ENCODE data around the gene HNRNPA1L2.
A peak's percentile ranks its signal among the peaks of the same experiment; 100 is the strongest.
"Not testable (repeated sequence)": the region's sequence is repeated elsewhere in the genome, so short reads cannot be mapped to it uniquely, and the experiment has no call there.

HNRNPA1L2 gene

DNA sequence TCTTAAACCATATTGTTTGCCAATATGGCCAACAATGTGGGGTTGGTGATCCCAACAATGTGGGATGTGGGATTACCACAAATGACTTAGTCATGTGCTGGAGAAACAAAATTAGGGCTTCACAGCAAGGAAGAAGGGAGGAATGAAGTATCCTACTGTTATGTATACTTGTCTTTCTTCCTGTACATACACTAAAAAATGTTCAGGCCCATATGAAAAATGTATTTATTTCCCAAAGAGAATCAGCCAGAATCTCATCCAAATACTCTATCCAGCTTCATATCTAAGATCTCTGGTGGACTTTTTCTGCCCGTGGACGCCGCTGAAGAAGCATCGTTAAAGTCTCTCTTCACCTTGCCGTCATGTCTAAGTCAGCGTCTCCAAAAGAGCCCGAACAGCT lies at the start of gene HNRNPA1L2:
Gene HNRNPA1L2, plus strand, starts transcription at position 301 of the 400 bp plus-strand sequence. Its CDS starts 62 bp downstream, at position 363.
- DNase-seq: no peak

DNA sequence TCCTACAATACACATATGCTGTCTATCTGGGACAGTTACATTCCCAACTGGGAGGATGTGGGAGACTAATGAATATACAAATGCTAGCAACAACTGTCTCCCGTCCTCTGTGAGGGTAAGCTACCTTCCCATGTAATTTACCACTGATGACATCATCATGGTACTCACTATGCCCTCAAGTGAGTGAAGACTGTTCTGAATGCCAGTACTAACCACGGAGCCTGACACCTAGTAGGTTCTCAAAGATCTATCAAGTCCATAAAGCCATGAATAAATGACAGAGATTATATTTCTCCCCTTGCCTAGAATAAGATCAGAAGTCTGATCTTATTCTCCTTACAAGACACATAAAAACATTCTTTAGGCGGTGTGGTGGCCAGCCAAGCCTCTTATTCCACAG lies 49.1 kb upstream of the HNRNPA1L2 start:
- not testable (repeated sequence) for DNase-seq

DNA sequence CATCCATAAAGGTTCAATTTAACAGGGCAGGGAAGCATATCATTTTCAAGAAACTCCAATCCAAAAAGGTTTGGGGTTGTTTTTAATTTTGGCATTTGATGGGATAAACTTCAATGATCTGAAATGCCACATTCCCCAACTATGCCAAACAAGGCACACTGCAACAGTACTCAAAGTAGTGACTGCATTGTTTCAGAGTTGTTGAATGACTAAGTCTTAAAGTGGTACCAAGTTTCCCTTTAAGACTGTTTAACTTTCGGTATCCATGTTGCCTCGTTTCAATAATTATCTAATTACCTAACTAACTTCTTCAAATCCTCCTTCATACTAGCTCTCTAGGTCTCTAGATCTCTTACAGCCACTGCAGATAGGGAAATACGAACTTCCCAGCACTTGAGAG lies 48.4 kb upstream of the HNRNPA1L2 start:
- DNase-seq: not testable (repeated sequence)

DNA sequence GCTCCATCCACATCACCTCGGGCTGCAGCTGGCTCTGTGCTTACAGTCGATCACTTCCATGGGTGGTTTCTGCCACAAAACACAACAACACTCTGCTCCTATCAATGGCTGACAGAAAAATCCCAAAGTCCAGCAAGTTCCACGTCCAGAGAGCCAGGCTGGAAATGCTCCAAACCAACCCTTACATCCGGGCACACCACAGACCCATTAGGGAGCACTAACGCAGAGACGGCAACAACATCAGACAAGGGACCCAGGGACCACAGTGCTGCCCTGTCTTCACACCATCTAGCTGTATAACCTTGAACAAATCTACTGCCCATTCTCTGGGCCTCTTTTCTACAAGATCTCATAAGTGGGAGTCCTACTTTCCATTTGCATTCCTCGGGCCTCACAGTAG lies 47.9 kb upstream of the HNRNPA1L2 start:
- DNase-seq: not testable (repeated sequence)

DNA sequence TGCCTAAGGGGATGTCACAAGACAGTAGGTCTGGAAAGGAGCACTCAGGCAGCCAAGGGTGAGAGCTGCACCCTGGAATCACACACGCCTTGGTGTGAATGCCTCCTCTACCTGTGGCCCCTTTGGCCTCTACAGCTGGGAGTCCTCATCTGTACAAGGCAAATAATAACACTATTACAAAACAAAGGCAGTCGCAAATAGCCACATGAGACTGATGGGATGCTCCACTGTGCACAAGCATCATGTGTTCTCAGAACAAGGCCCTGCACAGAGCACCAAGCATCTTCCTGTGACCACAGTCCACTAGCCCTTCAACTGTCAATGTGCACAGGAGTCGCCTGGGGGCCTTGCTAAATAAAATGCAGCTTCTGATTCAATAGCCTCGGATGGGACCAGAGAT lies 44.6 kb upstream of the HNRNPA1L2 start:
- DNase-seq: no peak

DNA sequence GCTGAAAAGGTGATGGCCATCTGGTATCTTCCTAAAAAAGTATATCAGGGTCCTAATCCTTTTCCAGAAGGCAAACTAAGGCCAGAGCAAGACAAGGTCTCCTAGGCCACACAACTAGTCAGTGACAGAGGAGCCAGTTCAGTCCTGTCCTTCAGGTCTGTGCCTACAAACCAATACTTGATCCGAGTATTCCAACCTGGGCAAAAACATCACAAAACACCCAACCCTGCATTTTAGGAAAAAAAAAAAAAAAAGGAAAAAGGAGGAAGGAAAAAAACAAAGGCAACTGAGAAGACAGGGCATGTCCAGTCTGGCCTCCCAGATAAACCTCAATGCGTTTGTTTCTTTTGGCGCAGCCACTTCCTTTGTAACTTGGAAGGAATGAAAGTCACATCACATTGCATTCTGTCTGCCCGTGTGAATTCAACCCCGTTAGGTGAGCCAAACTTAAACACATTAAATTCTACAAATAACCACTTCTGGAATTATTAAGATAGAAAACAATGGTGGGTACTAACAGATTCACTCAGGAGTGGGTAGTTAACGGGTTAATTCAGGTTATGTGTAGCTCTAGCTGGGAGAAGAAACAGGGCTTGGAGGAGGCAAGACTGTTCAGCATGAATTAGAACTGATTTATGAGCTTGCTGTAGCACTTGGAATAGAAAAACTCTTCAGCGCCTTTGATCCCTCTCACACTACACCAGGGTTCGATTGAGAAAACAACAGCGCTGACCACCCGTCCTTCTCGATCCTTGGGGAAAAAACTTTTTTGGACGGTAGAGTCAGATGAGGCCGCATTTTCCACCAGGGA lies 43.0 kb upstream of the HNRNPA1L2 start:
- no peak for DNase-seq

DNA sequence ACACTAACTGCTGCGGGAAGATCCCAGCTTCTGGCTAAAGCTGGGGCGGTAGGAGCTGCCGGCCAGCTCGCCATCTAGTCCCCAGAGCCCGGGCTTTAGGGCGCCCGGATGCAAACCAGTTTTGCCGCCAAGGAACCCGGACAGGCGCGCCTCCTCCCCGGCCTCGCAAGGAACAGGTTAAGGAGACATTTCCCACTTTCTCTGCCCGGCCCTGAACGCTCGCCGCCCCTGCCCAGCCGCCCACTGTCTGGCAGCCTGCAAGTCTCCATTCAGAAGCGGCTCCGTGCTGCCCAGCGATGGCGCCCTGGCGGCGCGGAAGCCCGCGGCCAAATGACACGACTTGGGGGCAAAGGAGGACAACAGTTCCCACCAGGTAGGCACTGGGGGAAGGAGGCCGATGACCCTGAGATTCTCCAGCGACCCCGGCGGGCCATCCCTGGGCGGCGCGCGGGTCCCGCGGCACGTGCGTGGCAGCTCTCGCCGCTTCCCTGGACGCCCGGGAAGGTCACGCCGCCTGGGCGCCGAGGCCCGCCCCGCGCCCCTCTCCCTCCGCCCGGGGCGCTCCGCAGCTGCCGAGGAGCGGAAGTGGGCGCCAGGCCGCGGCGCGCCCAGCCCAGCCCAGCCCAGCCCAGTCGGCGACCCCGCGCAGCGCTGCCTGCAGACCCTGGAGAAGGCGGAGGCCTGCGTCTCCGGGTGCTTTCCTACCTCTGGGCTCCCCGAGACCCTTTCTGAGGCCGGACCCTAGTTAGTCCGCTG lies 42.2 kb upstream of the HNRNPA1L2 start:
- no peak for DNase-seq

DNA sequence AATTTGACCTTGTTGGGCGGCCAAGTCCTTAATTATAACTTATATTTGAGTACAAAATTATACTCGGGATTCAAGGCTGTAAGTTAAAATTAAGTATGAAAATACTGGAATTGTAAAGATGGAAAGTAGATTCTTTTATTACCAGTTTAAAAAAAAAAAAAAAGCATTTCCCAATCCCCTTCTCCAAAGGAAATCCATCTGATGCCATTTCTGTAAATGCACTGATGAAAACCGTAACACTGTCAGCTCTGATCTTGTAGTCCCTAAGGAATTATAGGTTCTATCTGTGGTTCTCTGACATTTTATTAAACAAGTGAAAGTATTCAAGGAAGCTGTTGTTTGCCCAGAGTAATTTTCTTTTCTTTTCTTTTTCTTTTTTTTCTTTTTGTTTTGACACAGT lies 41.6 kb upstream of the HNRNPA1L2 start:
- DNase-seq: no peak

DNA sequence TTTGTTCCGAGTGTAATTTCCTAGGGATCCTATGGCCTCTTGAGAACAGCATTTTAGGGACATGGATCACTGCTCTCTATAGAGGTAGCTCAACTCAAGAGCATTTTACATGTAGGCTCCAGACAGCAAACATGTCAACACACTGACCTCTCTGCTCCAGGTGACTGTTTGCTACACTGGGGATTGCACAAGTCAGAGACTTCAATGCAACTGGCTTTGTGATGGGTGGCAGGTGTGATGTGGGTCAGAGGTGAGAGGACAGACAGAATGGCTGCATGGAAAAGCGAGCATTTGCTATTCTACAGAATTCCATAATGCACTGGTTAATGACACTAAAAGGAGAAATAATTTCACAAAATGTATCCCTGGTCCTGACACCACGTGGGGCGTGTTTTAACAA lies 38.9 kb upstream of the HNRNPA1L2 start:
- DNase-seq: not testable (repeated sequence)

DNA sequence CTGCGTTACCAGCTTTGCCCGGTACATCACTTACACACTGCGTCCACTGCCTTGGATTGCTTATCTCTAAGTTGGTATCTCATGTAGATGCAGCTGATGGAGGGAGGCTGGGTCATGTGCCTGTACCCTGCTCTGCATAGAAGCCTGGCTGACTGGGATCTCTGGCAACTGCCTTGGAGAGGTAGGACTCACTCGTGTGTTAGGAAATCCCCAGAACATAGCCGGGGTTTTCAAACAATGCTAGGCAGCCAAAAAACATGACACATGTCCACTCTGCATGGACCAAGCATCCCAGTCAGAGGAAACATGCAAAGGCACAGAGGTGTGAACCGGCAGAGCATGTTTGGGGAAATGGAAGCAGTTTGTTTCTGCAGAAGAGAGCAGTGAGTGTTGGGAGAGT lies 36.1 kb upstream of the HNRNPA1L2 start:
- not testable (repeated sequence) for DNase-seq

DNA sequence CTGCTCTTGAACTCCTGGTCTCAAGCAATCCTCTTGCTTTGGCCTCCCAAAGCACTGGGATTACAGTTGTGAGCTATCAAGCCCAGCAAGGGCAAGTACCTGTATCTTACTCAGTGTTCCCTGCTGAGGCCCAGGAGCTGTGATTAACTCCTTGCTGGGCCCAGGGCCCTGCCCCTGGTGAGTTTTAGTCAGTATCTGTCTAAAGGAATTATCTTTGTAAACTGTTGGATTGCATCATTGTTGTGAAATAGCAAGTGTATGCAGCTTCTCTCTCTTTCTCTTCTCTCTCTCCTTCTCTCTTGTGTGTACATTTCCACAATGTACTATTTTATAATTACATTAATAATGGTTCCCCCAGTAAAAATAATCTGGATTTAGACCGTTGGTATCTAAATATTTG lies 35.4 kb upstream of the HNRNPA1L2 start:
- DNase-seq: not testable (repeated sequence)

DNA sequence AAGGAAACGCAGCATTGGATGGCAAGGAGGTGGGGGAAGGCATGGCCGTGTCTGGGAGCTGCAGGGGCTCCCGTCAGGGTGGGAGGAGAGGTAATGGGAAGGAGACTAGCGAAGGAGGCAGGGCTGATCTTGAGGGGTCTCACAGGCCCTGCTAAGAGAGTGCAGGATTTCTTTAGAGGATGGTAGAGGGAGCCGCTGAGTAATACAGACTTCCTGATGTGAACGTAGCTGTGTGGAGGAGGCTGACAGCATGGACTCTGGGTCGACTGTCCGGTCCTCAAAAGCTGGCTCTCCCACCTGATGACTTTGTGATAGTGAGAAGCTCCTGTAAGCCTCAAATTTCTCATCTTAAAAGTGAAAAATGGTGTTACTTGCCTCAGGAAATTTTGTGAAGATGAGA lies 34.0 kb upstream of the HNRNPA1L2 start:
- not testable (repeated sequence) for DNase-seq

DNA sequence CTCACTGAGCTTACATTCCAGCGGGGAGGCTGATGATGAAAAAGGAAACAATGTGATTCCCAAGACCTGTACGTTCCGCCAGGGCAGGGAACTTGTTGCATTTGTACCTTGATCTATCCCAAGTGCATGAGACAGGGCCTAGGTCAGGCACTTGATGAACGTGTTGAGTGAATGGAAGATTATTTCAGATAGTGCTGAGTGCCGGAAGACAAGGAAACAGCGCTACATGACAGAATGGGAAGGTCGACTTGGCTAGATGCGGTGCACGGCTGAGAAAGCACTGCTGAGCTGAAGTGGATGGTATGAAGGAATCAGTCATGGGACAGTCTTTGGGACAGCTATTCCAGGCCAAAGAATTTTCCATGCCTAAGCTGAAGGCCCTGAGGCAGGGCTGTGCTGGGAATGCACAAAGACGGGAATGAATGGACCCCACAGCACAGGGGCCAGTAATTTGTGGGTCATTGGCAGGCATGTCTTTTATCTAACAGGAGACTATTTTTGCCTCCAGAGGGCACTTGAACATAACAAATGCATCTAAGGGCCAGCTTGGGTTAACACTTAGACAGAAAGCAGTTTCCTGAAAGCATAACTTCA lies 33.1 kb upstream of the HNRNPA1L2 start:
- DNase-seq: peak in 1 of 2 donors; percentile 12

DNA sequence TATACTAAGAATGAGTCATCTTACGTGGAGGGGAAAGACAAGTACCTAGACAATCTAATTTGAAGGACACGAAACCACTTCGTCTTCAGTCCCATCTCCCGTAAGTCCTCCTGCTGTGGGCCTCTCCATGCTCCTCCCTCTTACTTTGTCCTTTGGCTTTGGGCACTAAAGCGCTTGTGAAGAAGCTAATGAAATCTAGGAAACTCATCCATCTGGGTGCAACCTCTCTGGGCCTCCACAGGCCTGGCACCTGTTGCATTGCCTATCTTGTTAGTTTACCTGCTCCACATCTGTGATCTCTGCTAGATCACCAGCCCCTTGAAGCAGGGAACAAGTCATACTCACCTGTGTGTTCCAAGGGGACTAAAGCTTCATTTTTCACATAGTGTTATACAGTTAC lies 32.1 kb upstream of the HNRNPA1L2 start:
- not testable (repeated sequence) for DNase-seq

DNA sequence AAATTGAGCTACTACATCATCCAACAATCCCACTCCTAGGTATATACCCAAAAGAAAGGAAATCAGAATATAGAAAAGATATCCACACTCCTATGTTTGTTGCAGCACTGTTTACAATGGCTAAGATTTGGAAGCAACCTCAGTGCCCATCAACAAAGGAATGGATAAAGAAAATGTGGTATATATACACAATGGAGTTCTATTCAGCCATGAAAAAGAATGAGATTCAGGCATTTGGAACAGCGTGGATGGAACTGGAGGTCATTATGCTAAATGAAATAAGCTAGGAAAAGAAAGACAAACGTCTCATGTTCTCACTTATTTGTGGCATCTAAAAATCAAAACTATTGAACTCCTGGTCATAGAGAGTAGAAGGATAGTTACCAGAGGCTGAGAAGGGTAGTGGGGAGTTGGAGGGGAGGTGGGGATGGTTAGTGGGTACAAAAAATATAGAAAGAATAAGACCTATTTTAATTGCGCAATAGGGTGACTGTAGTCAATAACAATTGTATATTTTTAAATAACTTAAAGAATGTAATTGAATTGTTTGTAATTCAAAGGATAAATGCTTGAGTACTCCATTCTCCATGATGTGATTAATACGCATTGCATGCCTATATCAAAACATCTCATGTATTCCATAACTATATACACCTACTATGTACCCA lies 27.0 kb upstream of the HNRNPA1L2 start:
- no peak for DNase-seq

DNA sequence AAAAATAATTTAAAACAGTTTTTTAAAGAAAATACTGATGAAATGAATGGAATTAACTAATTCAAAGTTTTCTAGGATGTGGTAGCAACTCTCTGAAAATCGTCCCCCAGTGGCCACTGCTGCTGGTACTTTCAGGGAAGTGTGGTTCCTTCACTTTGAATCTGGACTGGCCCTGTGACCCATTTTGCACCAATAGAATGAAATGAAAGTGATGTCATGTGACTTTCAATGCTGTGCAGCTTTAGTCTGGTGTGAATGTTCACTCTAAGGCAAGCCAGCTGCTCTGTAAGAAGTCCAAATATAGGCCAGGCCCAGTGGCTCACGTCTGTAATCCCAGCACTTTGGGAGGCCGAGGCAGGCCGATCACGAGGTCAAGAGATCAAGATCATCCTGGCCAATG lies 26.4 kb upstream of the HNRNPA1L2 start:
- no peak for DNase-seq

DNA sequence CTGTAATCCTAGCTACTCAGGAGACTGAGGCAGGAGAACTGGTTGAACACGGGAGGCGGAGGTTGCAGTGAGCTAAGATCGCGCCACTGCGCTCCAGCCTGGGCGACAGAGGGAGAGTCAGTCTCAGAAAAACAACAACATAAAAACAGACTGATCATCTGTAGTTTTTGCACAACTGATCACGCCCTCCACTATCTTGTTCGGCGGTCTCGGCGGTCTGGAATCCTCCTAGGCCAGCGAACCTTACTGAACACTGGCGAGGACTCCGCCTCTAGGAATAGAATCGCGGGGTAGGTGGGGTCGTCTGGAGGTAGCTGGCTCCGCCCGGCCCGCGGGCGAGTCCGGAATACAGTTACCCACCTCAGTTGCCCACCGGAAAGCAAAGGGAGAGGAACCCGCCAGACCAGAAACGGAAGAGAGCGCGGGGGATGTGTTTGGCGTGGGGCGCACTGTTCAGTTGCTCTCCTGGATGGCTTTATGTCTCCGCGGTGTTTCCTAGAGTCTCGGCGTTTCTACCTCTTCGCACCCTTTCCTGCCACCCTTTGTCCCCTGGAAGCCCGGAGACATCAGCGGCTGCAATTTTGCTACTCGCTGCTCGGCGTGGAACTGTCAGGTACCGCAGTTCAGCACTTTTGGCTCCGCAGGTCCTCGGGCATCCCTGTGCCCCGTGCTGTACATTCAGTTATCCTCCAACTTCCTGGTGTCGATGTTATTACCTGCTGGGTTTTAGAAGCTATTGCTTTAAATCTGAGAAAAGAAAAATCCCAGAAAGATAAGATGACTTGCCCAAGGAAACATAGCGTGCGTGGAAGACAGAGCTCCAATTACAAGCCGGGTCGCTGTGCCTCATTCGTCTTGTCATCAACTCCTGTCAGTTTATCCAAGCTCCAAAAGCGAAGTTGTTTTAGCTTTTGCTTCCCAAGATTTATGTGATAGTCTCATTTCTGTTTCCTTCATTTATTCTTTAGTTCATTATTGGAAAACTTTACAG lies 24.9 kb upstream of the HNRNPA1L2 start:
- peak; percentile 75 to 77 for DNase-seq

DNA sequence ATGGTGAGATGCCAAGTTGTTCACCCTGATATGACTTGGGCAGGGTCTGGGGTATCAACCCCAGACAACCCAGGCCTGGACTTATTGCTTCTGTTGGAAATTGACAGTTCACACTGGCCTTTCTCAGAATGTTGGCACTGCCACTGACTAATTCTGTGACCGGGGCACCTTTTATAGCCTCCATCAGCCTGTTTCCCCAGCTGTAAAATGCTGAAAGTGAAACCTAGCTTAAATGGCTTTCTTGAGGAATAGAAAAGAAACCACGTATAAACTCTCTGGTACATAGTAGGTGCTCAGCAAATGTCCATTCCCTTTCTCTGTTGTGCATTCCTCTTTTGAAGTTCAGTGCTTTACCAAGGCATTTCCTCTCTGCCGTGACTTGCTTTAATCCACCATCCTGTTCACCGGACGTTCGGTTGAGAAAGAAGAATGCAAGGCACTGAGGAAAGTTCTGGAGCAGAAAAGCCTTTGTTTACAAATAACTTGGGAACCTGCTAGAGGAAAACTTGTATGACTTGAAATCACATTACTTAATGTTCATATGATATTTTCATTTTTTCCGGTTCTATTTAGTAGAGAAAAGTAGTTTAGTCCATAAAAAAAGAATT lies 11.0 kb upstream of the HNRNPA1L2 start:
- not testable (repeated sequence) for DNase-seq

DNA sequence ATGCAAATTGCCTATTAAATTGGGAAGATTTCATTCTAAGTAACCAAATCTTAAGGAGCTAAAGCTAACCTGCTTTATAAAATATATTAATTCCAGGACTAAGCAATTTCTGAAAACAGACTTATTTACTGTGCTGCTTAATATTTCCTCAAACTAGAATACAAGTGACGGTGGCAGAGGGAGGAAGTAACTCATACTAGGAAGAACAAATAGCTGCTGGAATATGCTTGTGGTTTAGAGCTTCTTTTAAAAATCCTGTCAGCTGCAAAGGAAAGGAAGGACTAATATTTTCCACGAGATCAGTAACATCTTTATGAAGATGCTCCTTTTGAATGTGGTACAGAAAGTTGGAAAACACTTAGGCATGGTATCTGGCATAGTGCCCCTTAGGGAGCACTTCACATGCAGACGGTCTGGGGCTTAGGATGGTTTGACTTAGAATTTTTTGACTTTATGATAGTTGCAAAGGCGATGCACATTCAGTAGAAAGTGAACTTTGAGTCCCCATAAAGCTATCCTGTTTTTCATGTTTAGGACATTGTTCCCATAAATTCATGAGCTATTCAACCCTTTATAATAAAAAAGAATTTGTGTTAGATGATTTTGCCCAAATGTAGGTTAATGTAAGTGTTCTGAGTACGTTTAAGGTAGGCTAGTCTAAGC lies 3.4 kb upstream of the HNRNPA1L2 start:
- DNase-seq: no peak

DNA sequence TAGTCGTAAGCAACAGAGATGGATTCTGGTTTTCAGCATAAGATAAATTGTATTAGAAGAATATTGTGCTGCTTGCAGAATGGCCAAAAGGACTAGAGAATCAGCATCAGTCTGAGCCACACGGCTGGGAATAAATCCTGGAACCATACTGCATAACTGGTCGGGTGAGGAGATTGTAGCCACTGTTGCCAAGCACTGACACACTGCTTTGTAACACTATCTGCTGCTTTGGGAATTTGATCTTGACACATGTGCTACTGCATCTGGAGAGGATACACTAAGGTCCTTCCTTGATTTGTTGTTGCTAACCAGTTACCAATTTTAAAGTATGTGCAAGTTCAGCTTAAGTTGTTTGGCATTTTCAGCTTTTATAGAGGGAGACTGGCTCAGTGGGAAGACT lies 1.9 kb downstream of the HNRNPA1L2 start:
- DNase-seq: no peak

DNA sequence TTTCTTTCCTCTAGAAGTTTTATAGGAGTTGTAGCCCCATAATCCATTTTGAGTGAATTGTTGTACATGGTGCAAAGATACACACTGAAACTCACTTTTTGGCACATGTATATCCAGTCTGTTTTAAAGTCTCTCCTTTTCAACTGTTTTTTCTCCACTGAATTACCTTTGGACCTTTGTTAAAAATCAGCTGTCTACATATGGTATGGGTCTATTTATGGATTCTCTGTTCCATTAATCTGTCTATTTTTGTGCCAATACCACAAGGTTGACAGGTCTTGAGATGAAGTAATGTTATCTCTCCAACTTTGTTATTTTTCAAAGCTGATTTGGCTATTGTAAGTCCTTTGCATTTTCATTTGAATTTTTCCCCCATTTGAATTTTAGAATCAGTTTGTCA lies 4.7 kb downstream of the HNRNPA1L2 start:
- no peak for DNase-seq
